Ascending aorta (tissue), 2 donors: ENCODE data around the gene RAB3GAP2. TPM values are rescaled to one million over a fixed set of nuclear protein-coding genes. Genes with fewer than 3 reads are reported as not detected.
"Not testable (repeated sequence)": the region's sequence is repeated elsewhere in the genome, so short reads cannot be mapped to it uniquely, and the experiment has no call there.

Source experiments
- DNase-seq, 2 donors: peaks; one replicate each; pipeline ENCODE4 v3.0.0-alpha.2; 2019; ENCODE audit warnings: low spot score in 2 of 2
- H3K27ac ChIP-seq, 2 donors: fragments of 200-600 bp; sonication (generic); one replicate each; pipeline ENCODE4 v1.5.1; 2016 to 2017; ENCODE audit warnings: mild to moderate bottlenecking in 1 of 2
- H3K27me3 ChIP-seq: fragments of 200-600 bp; sonication (generic); one replicate; pipeline ENCODE4 v1.5.1; 2017
- H3K36me3 ChIP-seq, 2 donors: fragments of 200-600 bp; sonication (generic); one replicate each; pipeline ENCODE4 v1.5.1; 2016
- H3K4me1 ChIP-seq, 2 donors: fragments of 200-600 bp; sonication (generic); one replicate each; pipeline ENCODE4 v1.5.1; 2016 to 2017; ENCODE audit warnings: mild to moderate bottlenecking in 1 of 2
- H3K4me3 ChIP-seq, 2 donors: fragments of 200-600 bp; sonication (generic); one replicate each; pipeline ENCODE4 v1.5.1; 2016 to 2017; ENCODE audit warnings: mild to moderate bottlenecking in 1 of 2
- H3K9me3 ChIP-seq, 2 donors: fragments of 200-600 bp; sonication (generic); one replicate each; pipeline ENCODE4 v1.5.1; 2016
- CTCF ChIP-seq, 3 experiments: fragments of 200-600 bp in 2 of 3; fragments of 450-650 bp in 1 of 3; sonication (generic) in 2 of 3; IDR thresholded peaks; one replicate each; pipeline ENCODE4 v1.5.1; 2016 to 2019; ENCODE audit warnings: antibody characterized with exemption in 3 of 3, mild to moderate bottlenecking in 1 of 3, moderate library complexity in 1 of 3
- intact Hi-C: fragments of 100-400 bp; cut with DNase I; formaldehyde crosslinking; loops from one replicate; pipeline ENCODE4 v1.15.1; 2023
- total RNA-seq: library from RNA; depleted of rRNA; stranded (reverse); fragments of >200 nt; gene quantifications from one replicate; pipeline ENCODE4 v1.1.0, GENCODE V29; 2016

Gene RAB3GAP2
- total RNA-seq, 1 donor from 2014 or later, result 9.8 TPM

- Histone ChIP-seq H3K27me3 (no peaks in the 10 kb centered on the region), H3K9me3 (no peaks in the 10 kb centered on the region), H3K36me3 (no peaks in the 10 kb centered on the region), H3K4me3 (no peak overlapping the region), H3K27ac (no peak overlapping the region), H3K4me1 (no peaks in the 10 kb centered on the region)
- no peak for TF ChIP-seq CTCF (IDR thresholded peaks at IDR 0.05)
- intact Hi-C loops, result no loop called here
- no peak for DNase-seq
These were observed 44.1 kb upstream of the RAB3GAP2 start for GRCh38 chr1:220316305-220316704.

- H3K9me3 ChIP-seq, result no peaks in the 10 kb centered on the region
- no peaks in the 10 kb centered on the region for H3K4me1 ChIP-seq
- H3K36me3 ChIP-seq, result no peaks in the 10 kb centered on the region
- H3K27me3 ChIP-seq, result no peaks in the 10 kb centered on the region
- H3K27ac ChIP-seq, result no peak overlapping the region
- no peak overlapping the region for H3K4me3 ChIP-seq
- no peak for TF ChIP-seq CTCF (IDR thresholded peaks at IDR 0.05)
- no peak for DNase-seq
- intact Hi-C loops, result no loop called here
These were observed 43.0 kb upstream of the RAB3GAP2 start for GRCh38 chr1:220315070-220315839.

GRCh38 chr1:220313576-220313975 is 41.3 kb upstream of the RAB3GAP2 start:
- intact Hi-C loops, result no loop called here
- H3K4me3 ChIP-seq, result no peak overlapping the region
- DNase-seq, result no peak
- no peaks in the 10 kb centered on the region for H3K36me3 ChIP-seq
- H3K9me3 ChIP-seq, result no peaks in the 10 kb centered on the region
- no peak for TF ChIP-seq CTCF (IDR thresholded peaks at IDR 0.05)
- no peak overlapping the region for H3K27ac ChIP-seq
- H3K4me1 ChIP-seq, result no peaks in the 10 kb centered on the region
- no peaks in the 10 kb centered on the region for H3K27me3 ChIP-seq

GRCh38 chr1:220310147-220310546 is 37.9 kb upstream of the RAB3GAP2 start:
- H3K36me3 ChIP-seq, H3K4me3 ChIP-seq, H3K27ac ChIP-seq, intact Hi-C loops, H3K9me3 ChIP-seq, H3K4me1 ChIP-seq, H3K27me3 ChIP-seq, DNase-seq: not testable (repeated sequence)

GRCh38 chr1:220307607-220308006 is 35.4 kb upstream of the RAB3GAP2 start:
- Histone ChIP-seq H3K9me3 (no peaks in the 10 kb centered on the region), H3K27me3 (no peaks in the 10 kb centered on the region), H3K4me3 (no peak overlapping the region), H3K27ac (no peak overlapping the region), H3K4me1 (no peaks in the 10 kb centered on the region), H3K36me3 (no peaks in the 10 kb centered on the region)
- TF ChIP-seq CTCF (IDR thresholded peaks at IDR 0.05), result no peak
- intact Hi-C loops, result no loop called here
- DNase-seq, result no peak

GRCh38 chr1:220306339-220306738 is 34.1 kb upstream of the RAB3GAP2 start:
- TF ChIP-seq CTCF (IDR thresholded peaks at IDR 0.05), result no peak
- intact Hi-C loops, result no loop called here
- H3K27ac ChIP-seq, result no peak overlapping the region
- H3K9me3 ChIP-seq, result no peaks in the 10 kb centered on the region
- no peak overlapping the region for H3K4me3 ChIP-seq
- no peaks in the 10 kb centered on the region for H3K4me1 ChIP-seq
- H3K36me3 ChIP-seq, result no peaks in the 10 kb centered on the region
- no peaks in the 10 kb centered on the region for H3K27me3 ChIP-seq
- no peak for DNase-seq
